PC-3 (cell line): ENCODE results near the gene FAM187B. TPM values are rescaled to one million over a fixed set of nuclear protein-coding genes. Genes with fewer than 3 reads are reported as not detected.
"Not testable (repeated sequence)": the region's sequence is repeated elsewhere in the genome, so short reads cannot be mapped to it uniquely, and the experiment has no call there.

Source experiments
- ATAC-seq: fragments of 200-7000 bp; cut with Tn5 transposase; 2 replicates; pipeline ENCODE4 v1.9.1; 2020; ENCODE audit warnings: mild to moderate bottlenecking, moderate library complexity
- BruUV-seq: library from RNA; stranded (reverse); fragments of 400-500 nt; replicated peaks from 2 replicates; lab custom pipeline; 2021; lab: Mats Ljungman, UMichigan
- CTCF ChIA-PET: fragments of 300-600 bp; sonication (Branson Sonifier 250); formaldehyde crosslinking; loops from one replicate; lab custom pipeline; 2022; ENCODE audit warnings: antibody characterized with exemption; lab: Charles Lee
- POLR2A ChIA-PET: fragments of 300-600 bp; sonication (Branson Sonifier 250); formaldehyde crosslinking; loops from one replicate; lab custom pipeline; 2022; ENCODE audit warnings: antibody characterized with exemption; ENCODE audit not compliant: unreplicated experiment; lab: Charles Lee
- DNase-seq: peaks from one replicate; pipeline ENCODE4 v3.0.0-alpha.2; 2015
- H2AFZ ChIP-seq: fragments of 300-600 bp; sonication (generic); 2 replicates; pipeline ENCODE4 v1.6.0; 2016; ENCODE audit warnings: antibody characterized with exemption, low read length
- H3F3A ChIP-seq: fragments of 300-600 bp; sonication (generic); one replicate; pipeline ENCODE4 v1.6.0; 2017; ENCODE audit warnings: antibody characterized with exemption, low read length, control low read depth, mild to moderate bottlenecking; ENCODE audit not compliant: unreplicated experiment
- H3K27ac ChIP-seq: fragments of 300-600 bp; sonication (generic); 2 replicates; pipeline ENCODE4 v1.5.1; 2016; ENCODE audit warnings: mild to moderate bottlenecking, low read length
- H3K27me3 ChIP-seq: fragments of 300-600 bp; sonication (generic); 2 replicates; pipeline ENCODE4 v1.6.1; 2016; ENCODE audit warnings: low read length, mixed read lengths
- H3K36me3 ChIP-seq: fragments of 300-600 bp; sonication (generic); 2 replicates; pipeline ENCODE4 v1.6.1; 2016; ENCODE audit warnings: low read depth, mixed run types, low read length, mixed read lengths
- H3K4me1 ChIP-seq: fragments of 300-600 bp; sonication (generic); 2 replicates; pipeline ENCODE4 v1.5.1; 2016; ENCODE audit warnings: low read length; ENCODE audit not compliant: insufficient read depth
- H3K4me2 ChIP-seq: fragments of 300-600 bp; sonication (generic); 2 replicates; pipeline ENCODE4 v1.6.0; 2016; ENCODE audit warnings: low read length
- H3K4me3 ChIP-seq: fragments of 300-600 bp; sonication (generic); 2 replicates; pipeline ENCODE4 v1.5.1; 2016; ENCODE audit warnings: mild to moderate bottlenecking, low read length, mixed read lengths
- H3K79me2 ChIP-seq: fragments of 300-600 bp; sonication (generic); 2 replicates; pipeline ENCODE4 v1.6.1; 2017; ENCODE audit warnings: low read length, mixed read lengths
- H3K9ac ChIP-seq: fragments of 300-600 bp; sonication (generic); 2 replicates; pipeline ENCODE4 v1.6.0; 2016; ENCODE audit warnings: mild to moderate bottlenecking, low read length
- H3K9me2 ChIP-seq: fragments of 300-600 bp; sonication (generic); replicated peaks from 2 replicates; pipeline ENCODE4 v1.6.1; 2016; ENCODE audit warnings: mixed run types, low read length, mixed read lengths
- H3K9me3 ChIP-seq: fragments of 300-600 bp; sonication (generic); 2 replicates; pipeline ENCODE4 v1.6.1; 2016; ENCODE audit warnings: low read length, mixed read lengths
- H4K20me1 ChIP-seq: fragments of 300-600 bp; sonication (generic); 2 replicates; pipeline ENCODE4 v1.6.1; 2016; ENCODE audit warnings: low read length, mixed read lengths
- CTCF ChIP-seq: fragments of 300-600 bp; sonication (generic); conservative IDR thresholded peaks from 2 replicates; pipeline ENCODE4 v1.5.1; 2017; ENCODE audit warnings: antibody characterized with exemption, low read depth, mild to moderate bottlenecking, low read length
- EZH2 ChIP-seq: fragments of 300-600 bp; sonication (generic); IDR thresholded peaks from one replicate; pipeline ENCODE4 v1.6.1; 2017; ENCODE audit warnings: antibody characterized with exemption, mild to moderate bottlenecking, low read length; ENCODE audit not compliant: unreplicated experiment
- EZH2phosphoT487 ChIP-seq: fragments of 300-600 bp; sonication (generic); IDR thresholded peaks from 2 replicates; pipeline ENCODE4 v1.6.1; 2018; ENCODE audit warnings: mild to moderate bottlenecking, antibody characterized with exemption, low read length, borderline replicate concordance
- intact Hi-C: fragments of 100-400 bp; cut with micrococcal nuclease; formaldehyde crosslinking; loops from 2 replicates; pipeline ENCODE4 v1.9.0; 2023
- total RNA-seq: library from RNA; depleted of rRNA; stranded (reverse); fragments of >200 nt; gene quantifications from 2 replicates; pipeline ENCODE4 v1.2.3, GENCODE V29; 2014

FAM187B gene
- total RNA-seq, 1 experiment from 2014 or later: not detected

GRCh38 chr19:35223084-35223790, 5.3 kb downstream of the FAM187B start:
- TF ChIP-seq CTCF (no peak), EZH2 (no peak), EZH2phosphoT487 (no peak)
- ChIA-PET POLR2A (no interaction called here), CTCF (no interaction called here)
- Histone ChIP-seq H3F3A (no peaks in the 10 kb centered on the region), H3K27me3 (no peaks in the 10 kb centered on the region), H3K9me2 (no peaks in the 10 kb centered on the region), H4K20me1 (no peaks in the 10 kb centered on the region), H3K79me2 (no peaks in the 10 kb centered on the region), H3K9ac (no peak overlapping the region), H2AFZ (no peak overlapping the region), H3K4me1 (no peaks in the 10 kb centered on the region), H3K4me3 (no peak overlapping the region), H3K9me3 (no peaks in the 10 kb centered on the region), H3K36me3 (no peaks in the 10 kb centered on the region), H3K27ac (no peak overlapping the region), H3K4me2 (no peak overlapping the region)
- ATAC-seq (no peak), DNase-seq (no peak)
- intact Hi-C loops: no loop called here
- BruUV-seq: no TSS peak

- ATAC-seq (no peak), DNase-seq (no peak)
- Histone ChIP-seq H3K79me2 (no peaks in the 10 kb centered on the region), H3K9me3 (no peaks in the 10 kb centered on the region), H3K4me3 (no peak overlapping the region), H3K27me3 (no peaks in the 10 kb centered on the region), H3K4me2 (no peak overlapping the region), H3K4me1 (no peaks in the 10 kb centered on the region), H3K36me3 (no peaks in the 10 kb centered on the region), H2AFZ (no peak overlapping the region), H3F3A (no peaks in the 10 kb centered on the region), H3K9ac (no peak overlapping the region), H3K9me2 (no peaks in the 10 kb centered on the region), H4K20me1 (no peaks in the 10 kb centered on the region), H3K27ac (no peak overlapping the region)
- TF ChIP-seq EZH2phosphoT487 (no peak), CTCF (no peak), EZH2 (no peak)
- no TSS peak for BruUV-seq
- intact Hi-C loops: no loop called here
- CTCF ChIA-PET: no interaction called here
- POLR2A ChIA-PET: no interaction called here
Observed at GRCh38 chr19:35222373-35223015, 6.0 kb downstream of the FAM187B start.

GRCh38 chr19:35220973-35221590, 7.5 kb downstream of the FAM187B start:
- H3K27ac ChIP-seq, H3K36me3 ChIP-seq, H2AFZ ChIP-seq, BruUV-seq, H3K9me2 ChIP-seq, H3K79me2 ChIP-seq, H3F3A ChIP-seq, POLR2A ChIA-PET, H4K20me1 ChIP-seq, H3K4me3 ChIP-seq, H3K9me3 ChIP-seq, intact Hi-C loops, H3K4me2 ChIP-seq, H3K4me1 ChIP-seq, ATAC-seq, DNase-seq, H3K9ac ChIP-seq, CTCF ChIA-PET, H3K27me3 ChIP-seq: not testable (repeated sequence)
